Heart left ventricle (tissue), 16 donors: ENCODE measurements around the gene TTC31. TPM values are rescaled to one million over a fixed set of nuclear protein-coding genes. Genes with fewer than 3 reads are reported as not detected.

ENCODE experiments used
- ATAC-seq, 4 donors: fragments of 200-7000 bp; cut with Tn5 transposase; one replicate each; pipeline ENCODE4 v1.9.1; 2020 to 2022; ENCODE audit warnings: moderate library complexity in 4 of 4, mild to moderate bottlenecking in 3 of 4, moderate number of reproducible peaks in 1 of 4
- DNase-seq, 5 donors: peaks; one replicate each; pipeline ENCODE4 v3.0.0-alpha.2; 2020
- H3K27ac ChIP-seq, 12 donors: fragments of 200-600 bp; sonication (generic) in 4 of 12; one replicate each; pipeline versions ENCODE4 v1.5.0 to v1.8.0; 2016 to 2022; ENCODE audit warnings: mild to moderate bottlenecking in 2 of 12
- H3K27me3 ChIP-seq, 9 donors: fragments of 200-600 bp; sonication (generic) in 2 of 9; one replicate each; pipeline versions ENCODE4 v1.5.1 to v1.8.0; 2016 to 2022; ENCODE audit warnings: mild to moderate bottlenecking in 3 of 9
- H3K36me3 ChIP-seq, 9 donors: fragments of 200-600 bp; sonication (generic) in 2 of 9; one replicate each; pipeline versions ENCODE4 v1.5.0 to v1.8.0; 2018 to 2022; ENCODE audit warnings: mild to moderate bottlenecking in 2 of 9
- H3K4me1 ChIP-seq, 12 donors: fragments of 200-600 bp; sonication (generic) in 4 of 12; one replicate each; pipeline versions ENCODE4 v1.5.0 to v1.8.0; 2016 to 2022; ENCODE audit warnings: mild to moderate bottlenecking in 3 of 12
- H3K4me3 ChIP-seq, 12 donors: fragments of 200-600 bp; sonication (generic) in 4 of 12; one replicate each; pipeline versions ENCODE4 v1.5.0 to v1.8.0; 2017 to 2022; ENCODE audit warnings: mild to moderate bottlenecking in 9 of 12, moderate library complexity in 4 of 12
- H3K9me3 ChIP-seq, 12 donors: fragments of 200-600 bp; sonication (generic) in 4 of 12; one replicate each; pipeline versions ENCODE4 v1.5.0 to v1.8.0; 2016 to 2022; ENCODE audit warnings: mild to moderate bottlenecking in 1 of 12
- CTCF ChIP-seq, 12 donors: fragments of 200-600 bp; sonication (generic) in 4 of 12; IDR thresholded peaks; one replicate each; pipeline versions ENCODE4 v1.5.0 to v1.8.0; 2018 to 2022; ENCODE audit warnings: antibody characterized with exemption in 12 of 12, mild to moderate bottlenecking in 5 of 12
- POLR2A ChIP-seq, 2 donors: fragments of 450-650 bp; IDR thresholded peaks; one replicate each; pipeline ENCODE4 v1.6.1; 2017; ENCODE audit warnings: antibody characterized with exemption in 2 of 2, mild to moderate bottlenecking in 2 of 2, moderate library complexity in 2 of 2
- WGBS, 4 donors: extraction: QIAGEN DNeasy Blood & Tissue Kit in 2 of 4; methylation state at CpG; one replicate each; pipeline versions ENCODE4 v1.1.5 to v1.1.7; 2013 to 2018; 5-methylcytosine and 5-hydroxymethylcytosine counted together
- intact Hi-C, 10 donors: fragments of 100-400 bp; cut with DNase I; formaldehyde crosslinking; loops; one replicate each; pipeline versions ENCODE4 v1.11.1 to v1.14.2; 2022
- polyA plus RNA-seq, 2 donors: library from polyadenylated mRNA; stranded (reverse); fragments of 200-250 nt; gene quantifications; one replicate each; pipeline ENCODE4 v1.2.3, GENCODE V29; 2013
- total RNA-seq, 9 donors: library from RNA; depleted of rRNA in 2 of 9; stranded (reverse); fragments of >200 nt in 2 of 9; fragmentation: NEBNext Ultra II Directional in 3 of 9; extraction: Animal tissue kit (Norgen Biotek cat#: 25700) in 3 of 9; gene quantifications; one replicate each; pipeline versions ENCODE4 v1.1.0 to v1.2.4, GENCODE V29; 2016 to 2023
- donor health status: ischemic (EF 13 %, LVEDD 7.1; RV severe dilation, severe dysfunction).
- donor health status: healthy with polysubstance abuse.
- donor health status: DM: no; HTN: yes; CAD: no.
- donor health status: DM: no; HTN: no; CAD: no.
- donor health status: ischemic (EF 25% LVEDD 6.9; RV normal size, moderate dysfunction).
- donor health status: ischemic (EF 25% LVEDD 5.7; RV mildly dilated, moderate dysfunction).
- donor health status: healthy.
- donor health status: DM: yes; HTN: yes; CAD: no.
- donor health status: ischemic (EF 35%, LVEDD 5.7; RV mildly dilated, moderate dysfunction).
- donor health status: nonischemic (EF 11% LVEDD 7.7; RV severe dilation, severe dysfunction).
- donor health status: DM: yes; HTN: yes; CAD: no.
- donor health status: PGD.
- donor health status: ischemic (EF 29% LVEDD 5.4; RV normal size, mild dysfunction).
- donor health status: nonischemic (EF 23%, LVEDD 6.1; RV moderate dilation, normal function).

Gene TTC31
- total and polyA plus RNA-seq, 11 donors, result 7.1 to 14.2 (median 10.0) TPM

- Histone ChIP-seq H3K27me3 (peaks cover 31 to 74% (median 52%) of the 10 kb centered on the region in 9 donors), H3K27ac (no peak overlapping the region), H3K36me3 (peaks cover 0 to 11% (median 8%) of the 10 kb centered on the region in 9 donors), H3K4me1 (peaks cover 6 to 44% (median 31%) of the 10 kb centered on the region in 12 donors), H3K4me3 (no peak overlapping the region), H3K9me3 (no peaks in the 10 kb centered on the region)
- WGBS, 4 donors, result 68 to 79% (median 73%) methylated on average over 4 of the region's 4 CpGs
- ATAC-seq, result no peak
- no peak for DNase-seq
- TF ChIP-seq POLR2A (IDR thresholded peaks at IDR 0.05) (no peak), CTCF (IDR thresholded peaks at IDR 0.05) (no peak)
- intact Hi-C loops, result no loop called here
Measured at GRCh38 chr2:74510272-74510671, 27.4 kb downstream of the TTC31 start.

GRCh38 chr2:74511104-74511989 is 28.5 kb downstream of the TTC31 start:
- intact Hi-C loops, result no loop called here

GRCh38 chr2:74512744-74513604 is 30.1 kb downstream of the TTC31 start:
- TF ChIP-seq CTCF (IDR thresholded peaks at IDR 0.05) (no peak), POLR2A (IDR thresholded peaks at IDR 0.05) (no peak)
- Histone ChIP-seq H3K4me1 (peaks cover 0 to 44% (median 26%) of the 10 kb centered on the region in 12 donors), H3K9me3 (no peaks in the 10 kb centered on the region), H3K4me3 (no peak overlapping the region), H3K27ac (no peak overlapping the region), H3K36me3 (no peaks in the 10 kb centered on the region), H3K27me3 (peaks cover 55 to 91% (median 79%) of the 10 kb centered on the region in 9 donors)
- 4 to 11% (median 6%) methylated on average over 9 to 36 of the region's 36 CpGs for WGBS, 4 donors
- ATAC-seq, result no peak
- intact Hi-C loops, result no loop called here
- DNase-seq, result peak in 1 of 5 donors; percentile 7

More at GRCh38 chr2:74511104-74511989, 28.5 kb downstream of the TTC31 start:
- H3K4me1 ChIP-seq, result peaks cover 4 to 44% (median 30%) of the 10 kb centered on the region in 12 donors
- H3K27me3 ChIP-seq, result peaks cover 42 to 79% (median 62%) of the 10 kb centered on the region in 9 donors
- H3K27ac ChIP-seq, result no peak overlapping the region
- H3K9me3 ChIP-seq, result no peaks in the 10 kb centered on the region
- peaks cover 0 to under 1% (median 0%) of the 10 kb centered on the region in 9 donors for H3K36me3 ChIP-seq
- TF ChIP-seq CTCF (IDR thresholded peaks at IDR 0.05) (no peak), POLR2A (IDR thresholded peaks at IDR 0.05) (no peak)
- no peak for DNase-seq
- H3K4me3 ChIP-seq, result no peak overlapping the region
- 33 to 51% (median 34%) methylated on average over 11 of the region's 11 CpGs for WGBS, 4 donors
- no peak for ATAC-seq
